Ecto neural progenitor cell (in vitro differentiated cells): ENCODE measurements around the gene DCUN1D3.
"Not testable (repeated sequence)": the region's sequence is repeated elsewhere in the genome, so short reads cannot be mapped to it uniquely, and the experiment has no call there.

ENCODE experiments used
- DNase-seq: peaks from one replicate; pipeline ENCODE4 v3.0.0-alpha.2; 2018; ENCODE audit warnings: low spot score

Gene DCUN1D3

DNA sequence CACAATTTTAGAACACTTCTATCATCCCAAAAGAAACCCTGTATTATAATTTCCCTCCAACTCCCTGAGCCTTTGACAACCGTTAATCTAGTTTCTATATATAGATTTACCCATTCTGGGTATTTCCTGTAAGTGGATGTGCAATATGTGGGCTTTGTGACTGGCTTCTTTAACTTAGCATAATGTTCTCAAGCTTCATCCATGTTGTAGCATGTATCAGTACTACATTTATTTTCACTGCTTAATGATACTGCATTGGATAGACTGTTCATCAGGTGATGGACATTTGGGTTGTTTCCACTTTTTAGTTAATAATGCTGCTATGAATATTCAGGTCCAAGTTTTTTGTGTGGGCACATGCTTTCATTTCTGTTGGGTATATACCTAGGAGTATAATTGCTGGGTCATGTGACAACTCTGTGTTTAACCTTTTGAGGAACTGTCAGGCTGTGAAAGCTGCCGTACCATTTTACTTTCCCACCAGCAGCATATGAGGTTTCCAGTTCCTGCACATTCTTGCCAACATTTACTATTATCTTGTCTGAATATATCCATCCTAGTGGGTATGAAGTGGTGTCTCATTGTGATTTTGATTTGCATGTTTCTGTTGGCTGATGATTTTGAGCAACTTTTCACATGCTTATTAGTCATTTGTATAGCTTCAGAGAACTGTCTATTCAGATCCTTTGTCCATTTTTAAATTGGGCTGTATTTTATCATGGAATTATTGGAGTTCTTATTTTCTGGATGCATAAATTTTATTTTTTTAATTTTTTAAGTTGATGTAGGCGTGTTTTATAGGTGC is 77.4 kb downstream of the DCUN1D3 start:
- DNase-seq = no peak

DNA sequence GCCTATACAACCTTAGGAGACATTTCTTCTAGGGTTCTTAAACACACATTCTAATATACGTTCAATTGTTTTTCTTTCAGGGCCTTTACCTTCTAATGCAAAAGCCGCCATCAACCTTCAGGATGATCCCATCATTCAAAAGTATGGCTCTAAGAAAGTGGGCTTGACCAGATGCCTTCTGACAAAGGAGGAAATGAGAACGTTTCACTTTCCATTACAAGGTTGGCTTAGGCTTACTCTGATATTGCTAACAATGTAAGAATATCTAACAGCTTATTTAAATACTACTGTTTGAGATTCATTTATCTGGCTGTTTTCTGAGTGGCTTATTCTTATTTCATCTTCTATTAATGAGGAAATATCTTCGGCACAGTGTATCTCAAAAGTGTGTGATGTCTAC is 78.5 kb downstream of the DCUN1D3 start:
- no peak for DNase-seq

- no peak for DNase-seq
Measured at GRCh38 chr16:20818929-20819585, 81.1 kb downstream of the DCUN1D3 start.

- no peak for DNase-seq
Measured at GRCh38 chr16:20814784-20815183, 85.4 kb downstream of the DCUN1D3 start.

- DNase-seq = no peak
Measured at GRCh38 chr16:20812510-20812909, 87.6 kb downstream of the DCUN1D3 start.

- DNase-seq = no peak
Measured at GRCh38 chr16:20811889-20812439, 88.2 kb downstream of the DCUN1D3 start.

- DNase-seq = no peak
Measured at GRCh38 chr16:20807862-20808261, 92.3 kb downstream of the DCUN1D3 start.

- peak; percentile 95 for DNase-seq
Measured at GRCh38 chr16:20806168-20807050, 93.7 kb downstream of the DCUN1D3 start, which contains the start of the genes ERI2 and REXO5. Gene ERI2 (minus strand): TSS chr16:20806472. CDS start chr16:20806430, 42 bp downstream. Gene REXO5 (plus strand): TSS chr16:20806527. CDS start chr16:20806954, 427 bp downstream.

- not testable (repeated sequence) for DNase-seq
Measured at GRCh38 chr16:20805684-20806167, 94.4 kb downstream of the DCUN1D3 start.
